GM18505 (cell line): ENCODE measurements around the gene CLPSL2.

Experiments
- ATAC-seq: cut with Tn5 transposase; IDR thresholded peaks from one replicate; pipeline ENCODE4 v1.9.1; 2021; ENCODE audit not compliant: unreplicated experiment
- POLR2A ChIP-seq: IDR thresholded peaks from 4 replicates; pipeline ENCODE4 v1.6.1; 2011; ENCODE audit warnings: borderline replicate concordance; ENCODE audit not compliant: insufficient read depth, insufficient read length; ENCODE audit errors: extremely low read depth

The CLPSL2 gene

DNA sequence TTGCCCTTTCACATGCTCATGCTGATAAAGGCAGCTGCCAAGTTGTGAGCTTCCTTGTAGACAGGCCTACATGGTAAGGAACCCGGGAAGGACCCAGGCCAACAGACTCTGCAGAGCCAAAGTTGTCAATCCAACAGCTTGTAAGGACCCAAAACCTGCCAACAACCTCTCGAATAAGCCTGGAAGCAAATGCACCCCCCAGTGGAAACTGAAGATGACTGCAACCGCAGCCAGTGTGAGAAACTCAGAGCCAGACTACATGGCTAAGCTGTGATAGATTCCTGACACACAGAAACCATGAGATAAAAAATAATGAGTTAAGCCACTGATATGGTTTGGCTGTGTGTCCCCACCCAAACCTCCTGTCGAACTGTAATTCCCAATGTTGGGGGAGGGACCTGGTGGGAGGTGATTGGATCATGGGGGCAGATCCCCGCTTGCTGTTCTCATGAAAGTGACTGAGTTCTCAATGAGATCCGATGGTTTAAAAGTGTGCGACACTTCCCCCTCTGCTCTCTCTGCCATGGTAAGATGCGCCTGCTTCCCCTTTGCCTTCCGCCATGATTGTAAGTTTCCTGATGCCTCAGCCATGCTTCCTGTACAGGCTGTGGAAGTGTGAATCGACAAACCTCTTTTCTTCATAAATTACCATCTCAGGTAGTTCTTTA, 18.8 kb upstream of the CLPSL2 start:
- ATAC-seq, result no peak
- no peak for TF ChIP-seq POLR2A

- no peak for TF ChIP-seq POLR2A
- ATAC-seq, result no peak
These were observed 17.0 kb upstream of the CLPSL2 start for GRCh38 chr6:35759426-35759825.

DNA sequence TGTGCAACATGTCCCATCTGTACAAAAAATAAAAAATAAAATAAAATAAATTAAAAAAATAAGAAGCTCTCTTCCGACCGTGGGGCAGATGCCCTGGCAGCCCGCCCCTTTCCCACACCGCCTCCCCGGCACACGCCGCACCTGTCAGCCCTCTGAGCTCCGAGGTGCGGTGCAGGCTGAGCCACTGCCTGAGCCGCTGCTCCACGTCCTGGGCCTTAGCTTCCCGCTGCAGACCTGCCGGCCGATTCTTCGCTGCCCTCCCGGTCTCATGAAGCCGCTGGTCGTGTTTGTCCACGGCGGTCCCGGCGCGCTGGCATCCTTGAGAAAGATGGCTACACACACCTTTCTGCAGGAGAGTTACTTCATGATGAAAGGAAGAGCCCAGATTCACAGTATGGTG, 10.7 kb upstream of the CLPSL2 start:
- no peak for ATAC-seq
- TF ChIP-seq POLR2A, result no peak

DNA sequence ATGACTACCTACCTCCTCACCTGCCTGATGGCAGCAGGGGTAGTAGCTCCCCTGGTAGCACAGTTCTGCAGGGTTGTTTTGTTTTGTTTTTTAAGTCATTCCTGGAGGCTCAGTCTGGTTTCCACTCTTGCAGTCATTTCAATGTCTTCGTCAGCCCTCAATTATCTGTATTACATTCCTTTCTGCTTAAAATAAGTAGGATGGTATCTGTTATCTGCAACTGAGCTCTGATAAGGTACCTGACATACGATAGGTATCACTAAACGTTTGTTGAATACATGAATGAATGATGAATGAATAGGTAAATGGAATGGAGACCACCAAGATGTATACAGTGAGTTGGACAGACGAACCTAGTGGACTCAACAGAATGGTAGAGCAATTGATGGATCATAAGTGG, 7.2 kb upstream of the CLPSL2 start:
- no peak for TF ChIP-seq POLR2A
- ATAC-seq, result no peak

DNA sequence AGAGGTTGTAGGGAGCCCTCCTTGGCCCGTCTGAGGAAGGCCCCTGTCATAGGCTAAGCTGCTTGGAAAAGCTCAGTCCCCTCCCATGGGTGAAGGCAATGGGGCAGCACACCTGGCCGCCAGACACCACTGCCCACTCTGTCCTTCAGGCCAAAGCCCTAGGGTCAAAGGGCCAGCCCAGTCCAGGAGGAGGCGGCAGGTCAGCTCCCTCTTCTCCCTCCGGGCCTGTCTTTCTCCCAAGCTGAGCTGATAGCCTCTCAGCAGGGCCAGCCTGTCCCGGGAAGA, 5.1 kb upstream of the CLPSL2 start:
- TF ChIP-seq POLR2A, result no peak
- ATAC-seq, result no peak

DNA sequence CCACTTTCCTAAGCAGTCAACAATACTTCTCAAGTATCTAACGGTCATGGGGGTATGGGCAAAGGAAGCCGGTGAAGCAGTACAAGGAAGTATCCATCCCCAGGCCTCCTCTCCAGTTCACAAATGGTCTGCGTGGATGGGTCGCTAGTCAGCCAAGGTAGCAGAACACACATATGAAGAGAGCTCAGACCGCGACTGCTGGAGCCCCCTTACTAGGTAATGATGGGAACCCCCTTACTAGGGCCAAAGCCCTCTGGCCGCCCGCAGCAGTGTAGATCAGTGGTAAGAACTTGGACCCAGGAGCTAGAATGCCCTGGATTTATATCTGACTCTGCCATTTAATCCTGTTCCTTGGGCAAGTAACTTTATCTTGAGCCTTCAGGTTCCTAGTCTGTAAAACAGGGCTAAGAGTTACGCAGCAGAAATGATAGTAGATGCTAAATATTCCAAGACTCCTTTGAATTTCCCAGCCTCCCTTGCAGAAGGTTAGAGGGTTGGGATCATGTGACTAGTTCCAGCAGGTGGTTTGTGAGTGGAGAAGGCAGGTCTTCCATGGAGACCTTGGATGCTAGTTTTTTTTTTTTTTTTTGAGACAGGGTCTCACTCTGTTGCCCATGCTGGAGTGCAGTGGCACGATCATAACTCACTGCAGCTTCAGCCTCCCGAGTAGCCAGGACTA, 2.1 kb upstream of the CLPSL2 start:
- TF ChIP-seq POLR2A, result no peak

GRCh38 chr6:35775031-35775430, 1.4 kb upstream of the CLPSL2 start:
- no peak for ATAC-seq
- no peak for TF ChIP-seq POLR2A

More for the DNA sequence above, 2.1 kb upstream of the CLPSL2 start:
- no peak for ATAC-seq

- ATAC-seq, result no peak
- TF ChIP-seq POLR2A, result no peak
These were observed 1.1 kb downstream of the CLPSL2 start for GRCh38 chr6:35777356-35778102.

- no peak for TF ChIP-seq POLR2A
- no peak for ATAC-seq
These were observed 2.0 kb downstream of the CLPSL2 start for GRCh38 chr6:35778437-35778836.

GRCh38 chr6:35780719-35781118, 4.3 kb downstream of the CLPSL2 start, which contains the start of gene CLPSL1:
CLPSL1 (plus strand) TSS chr6:35781019; CDS start chr6:35781111, 92 bp downstream.
- no peak for TF ChIP-seq POLR2A
- ATAC-seq, result no peak

GRCh38 chr6:35781290-35781689, 4.9 kb downstream of the CLPSL2 start:
- no peak for TF ChIP-seq POLR2A
- ATAC-seq, result no peak

GRCh38 chr6:35782424-35782823, 6.0 kb downstream of the CLPSL2 start:
- no peak for TF ChIP-seq POLR2A
- ATAC-seq, result no peak

DNA sequence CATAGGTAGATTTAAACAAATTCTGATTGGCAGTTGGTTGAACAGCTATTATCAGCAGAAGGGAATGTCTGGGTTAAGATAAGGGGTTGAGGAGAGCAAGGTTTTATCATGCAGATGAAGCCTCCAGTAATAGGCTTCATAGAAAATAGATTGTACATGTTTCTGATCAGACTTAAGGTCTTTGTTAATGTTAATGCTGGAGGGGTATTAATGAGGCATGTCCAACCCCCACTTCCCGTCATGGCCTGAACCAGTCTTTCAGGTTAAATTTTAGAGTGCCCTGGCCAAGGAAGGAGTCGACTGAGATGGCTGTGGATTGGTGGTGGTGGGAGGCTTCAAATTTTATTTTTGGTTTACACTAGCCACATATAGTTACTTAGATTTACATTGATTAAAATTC, 7.8 kb downstream of the CLPSL2 start:
- no peak for ATAC-seq
- TF ChIP-seq POLR2A, result no peak

DNA sequence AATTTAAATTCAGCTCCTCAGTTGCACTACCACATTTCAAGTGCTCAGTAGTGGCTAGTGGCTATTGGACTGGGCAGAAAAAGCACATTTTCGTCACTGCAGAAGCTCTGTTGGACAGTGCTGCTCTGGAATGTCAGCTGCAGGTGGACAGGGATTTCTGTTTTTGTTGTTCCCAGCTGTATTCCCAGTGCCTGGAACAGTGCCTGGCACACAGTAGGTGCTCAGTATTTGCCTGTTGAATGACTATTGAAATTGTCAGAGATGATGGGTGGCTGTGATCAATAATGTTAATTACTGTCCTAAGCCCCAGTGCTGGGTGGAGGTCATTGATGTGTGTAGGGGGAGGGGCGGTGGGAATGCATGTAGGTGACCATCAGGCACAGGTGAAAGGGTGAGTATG, 9.9 kb downstream of the CLPSL2 start:
- no peak for TF ChIP-seq POLR2A
- ATAC-seq, result no peak

- TF ChIP-seq POLR2A, result no peak
- no peak for ATAC-seq
These were observed 10.4 kb downstream of the CLPSL2 start for GRCh38 chr6:35786810-35787209.
